ENCODE measurements around the gene RAET1G. TPM values are rescaled to one million over a fixed set of nuclear protein-coding genes. Genes with fewer than 3 reads are reported as not detected.
A peak's percentile ranks its signal among the peaks of the same experiment; 100 is the strongest.
"Not testable (repeated sequence)": the region's sequence is repeated elsewhere in the genome, so short reads cannot be mapped to it uniquely, and the experiment has no call there.

Gene RAET1G
- total RNA-seq, 1 donor from 2014 or later: 4.9 TPM

DNA sequence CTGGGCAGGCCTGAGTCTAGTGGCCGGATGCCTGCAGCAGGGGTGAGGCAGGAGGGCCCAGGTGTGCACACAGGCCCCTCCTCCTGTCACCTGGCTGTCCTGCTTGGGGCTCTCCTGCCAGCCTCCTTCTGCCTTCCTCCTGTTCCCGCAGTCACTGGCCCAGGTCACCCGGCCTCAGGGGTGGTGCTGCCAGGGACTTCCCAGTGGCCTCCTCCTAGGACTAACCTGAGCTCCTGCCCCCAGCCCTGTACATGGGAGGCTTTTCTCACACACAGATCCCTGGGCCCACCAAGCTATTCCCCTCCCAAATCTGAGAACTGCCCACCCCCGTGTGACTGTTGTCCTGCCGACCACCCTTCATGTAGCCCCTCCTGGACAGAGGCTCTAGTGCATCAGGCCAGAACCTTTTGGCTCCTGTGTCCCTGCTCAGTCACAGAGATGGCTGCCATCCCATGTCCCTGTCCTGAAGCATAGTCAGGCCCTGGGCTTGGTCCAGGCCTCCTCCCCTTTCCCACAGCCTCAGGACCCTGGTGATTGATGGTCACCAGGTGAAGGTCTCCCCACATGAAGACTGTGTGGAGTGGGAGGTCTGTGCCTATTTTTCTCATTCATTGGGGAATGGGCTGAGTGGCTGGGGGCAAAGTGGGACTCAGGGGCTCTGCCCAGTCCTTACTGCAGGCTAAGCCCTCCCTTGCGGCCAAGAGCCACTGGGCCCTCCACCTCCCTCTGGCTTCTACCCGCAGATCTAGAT is 39.7 kb upstream of the RAET1G start:
- no peak overlapping the region for H3K27ac ChIP-seq
- no peaks in the 10 kb centered on the region for H3K9me3 ChIP-seq
- DNase-seq (ENCODE audit: extremely low spot score in 2 of 2): peak; percentile 60 to 93
- intact Hi-C loops (cut with DNase I): no loop called here
- H3K4me3 ChIP-seq: peak overlapping the region; percentile 47 to 56
- TF ChIP-seq, protein P1, sequence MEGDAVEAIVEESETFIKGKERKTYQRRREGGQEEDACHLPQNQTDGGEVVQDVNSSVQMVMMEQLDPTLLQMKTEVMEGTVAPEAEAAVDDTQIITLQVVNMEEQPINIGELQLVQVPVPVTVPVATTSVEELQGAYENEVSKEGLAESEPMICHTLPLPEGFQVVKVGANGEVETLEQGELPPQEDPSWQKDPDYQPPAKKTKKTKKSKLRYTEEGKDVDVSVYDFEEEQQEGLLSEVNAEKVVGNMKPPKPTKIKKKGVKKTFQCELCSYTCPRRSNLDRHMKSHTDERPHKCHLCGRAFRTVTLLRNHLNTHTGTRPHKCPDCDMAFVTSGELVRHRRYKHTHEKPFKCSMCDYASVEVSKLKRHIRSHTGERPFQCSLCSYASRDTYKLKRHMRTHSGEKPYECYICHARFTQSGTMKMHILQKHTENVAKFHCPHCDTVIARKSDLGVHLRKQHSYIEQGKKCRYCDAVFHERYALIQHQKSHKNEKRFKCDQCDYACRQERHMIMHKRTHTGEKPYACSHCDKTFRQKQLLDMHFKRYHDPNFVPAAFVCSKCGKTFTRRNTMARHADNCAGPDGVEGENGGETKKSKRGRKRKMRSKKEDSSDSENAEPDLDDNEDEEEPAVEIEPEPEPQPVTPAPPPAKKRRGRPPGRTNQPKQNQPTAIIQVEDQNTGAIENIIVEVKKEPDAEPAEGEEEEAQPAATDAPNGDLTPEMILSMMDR (IDR thresholded peaks at IDR 0.05): no peak
- TF ChIP-seq POLR2A (IDR thresholded peaks at IDR 0.05): no peak
- TF ChIP-seq POLR2AphosphoS5 (IDR thresholded peaks at IDR 0.05; ENCODE audit: insufficient read depth in 1 of 2, low read depth in 1 of 2): no peak
- peaks cover 5% of the 10 kb centered on the region for H3K27me3 ChIP-seq
- peaks cover 28% of the 10 kb centered on the region for H3K4me1 ChIP-seq
- H3K36me3 ChIP-seq: no peaks in the 10 kb centered on the region

GRCh38 chr6:149961728-149962425 is 39.0 kb upstream of the RAET1G start:
- Histone ChIP-seq H3K27ac (no peak overlapping the region), H3K4me3 (no peak overlapping the region), H3K9me3 (no peaks in the 10 kb centered on the region), H3K36me3 (no peaks in the 10 kb centered on the region), H3K27me3 (peaks cover 5% of the 10 kb centered on the region), H3K4me1 (peaks cover 28% of the 10 kb centered on the region)
- peak; percentile 61 to 62 for DNase-seq (ENCODE audit: extremely low spot score in 2 of 2)
- intact Hi-C loops (cut with DNase I): no loop called here
- no peak for TF ChIP-seq POLR2A (IDR thresholded peaks at IDR 0.05)
- TF ChIP-seq POLR2AphosphoS5 (IDR thresholded peaks at IDR 0.05; ENCODE audit: insufficient read depth in 1 of 2, low read depth in 1 of 2): no peak
- TF ChIP-seq, protein P1 (IDR thresholded peaks at IDR 0.05): no peak

GRCh38 chr6:149960488-149960887 is 37.6 kb upstream of the RAET1G start:
- H3K9me3 ChIP-seq: no peaks in the 10 kb centered on the region
- peaks cover 2% of the 10 kb centered on the region for H3K27me3 ChIP-seq
- no peaks in the 10 kb centered on the region for H3K36me3 ChIP-seq
- H3K27ac ChIP-seq: no peak overlapping the region
- H3K4me1 ChIP-seq: peaks cover 27% of the 10 kb centered on the region
- no peak overlapping the region for H3K4me3 ChIP-seq
- DNase-seq (ENCODE audit: extremely low spot score in 2 of 2): peak; percentile 72 to 87
- intact Hi-C loops (cut with DNase I): no loop called here
- no peak for TF ChIP-seq POLR2AphosphoS5 (IDR thresholded peaks at IDR 0.05; ENCODE audit: insufficient read depth in 1 of 2, low read depth in 1 of 2)
- TF ChIP-seq, protein P1 (IDR thresholded peaks at IDR 0.05): no peak
- TF ChIP-seq POLR2A (IDR thresholded peaks at IDR 0.05): no peak

DNA sequence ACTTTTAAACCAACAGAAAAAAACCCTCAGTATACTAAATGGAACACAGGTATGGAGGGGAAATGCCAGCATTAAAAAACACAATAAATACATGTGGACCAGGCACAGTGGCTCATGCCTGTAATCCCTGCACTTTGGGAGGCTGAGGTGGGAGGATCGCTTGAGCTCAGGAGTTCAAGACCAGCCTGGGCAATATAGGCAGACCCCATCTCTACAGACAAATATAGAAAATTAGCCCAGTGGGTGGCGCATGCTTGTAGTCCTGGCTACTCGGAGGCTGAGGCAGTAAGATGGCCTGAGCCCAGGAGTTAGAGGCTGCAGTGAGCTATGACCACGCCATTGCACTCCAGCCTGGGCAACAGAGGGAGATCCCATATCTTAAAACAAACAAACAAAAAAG is 36.9 kb upstream of the RAET1G start:
- DNase-seq (ENCODE audit: extremely low spot score in 2 of 2); H3K27me3 ChIP-seq; H3K4me3 ChIP-seq; H3K9me3 ChIP-seq; intact Hi-C loops (cut with DNase I); H3K27ac ChIP-seq; H3K36me3 ChIP-seq: not testable (repeated sequence)
- H3K4me1 ChIP-seq: peaks cover 20% of the 10 kb centered on the region

DNA sequence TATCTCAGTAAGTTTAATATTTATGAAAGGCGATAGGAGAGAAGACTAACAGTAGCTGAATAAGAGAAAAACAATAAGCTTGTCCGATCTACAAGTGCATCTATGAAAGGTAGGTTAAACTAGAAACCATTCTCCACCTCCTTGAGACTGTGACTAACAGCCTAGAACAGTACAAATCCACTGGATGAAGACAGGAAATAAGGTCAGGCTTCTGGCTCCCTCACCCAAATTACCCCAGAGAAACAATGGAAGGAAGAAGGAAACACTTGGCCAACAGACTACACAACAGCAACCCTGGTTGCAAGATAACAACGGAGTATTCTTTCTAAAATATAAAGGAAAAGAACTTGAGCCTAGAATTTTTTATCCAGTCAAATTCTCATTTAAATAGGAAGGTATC is 35.2 kb upstream of the RAET1G start:
- H3K9me3 ChIP-seq; H3K36me3 ChIP-seq; H3K27me3 ChIP-seq; H3K4me3 ChIP-seq; DNase-seq (ENCODE audit: extremely low spot score in 2 of 2); H3K4me1 ChIP-seq; intact Hi-C loops (cut with DNase I); H3K27ac ChIP-seq: not testable (repeated sequence)

- DNase-seq (ENCODE audit: extremely low spot score in 2 of 2): peak in 1 of 2 donors; percentile 31
- H3K9me3 ChIP-seq, H3K27me3 ChIP-seq: not testable (repeated sequence)
These were observed 32.9 kb upstream of the RAET1G start for GRCh38 chr6:149955654-149956317.

DNA sequence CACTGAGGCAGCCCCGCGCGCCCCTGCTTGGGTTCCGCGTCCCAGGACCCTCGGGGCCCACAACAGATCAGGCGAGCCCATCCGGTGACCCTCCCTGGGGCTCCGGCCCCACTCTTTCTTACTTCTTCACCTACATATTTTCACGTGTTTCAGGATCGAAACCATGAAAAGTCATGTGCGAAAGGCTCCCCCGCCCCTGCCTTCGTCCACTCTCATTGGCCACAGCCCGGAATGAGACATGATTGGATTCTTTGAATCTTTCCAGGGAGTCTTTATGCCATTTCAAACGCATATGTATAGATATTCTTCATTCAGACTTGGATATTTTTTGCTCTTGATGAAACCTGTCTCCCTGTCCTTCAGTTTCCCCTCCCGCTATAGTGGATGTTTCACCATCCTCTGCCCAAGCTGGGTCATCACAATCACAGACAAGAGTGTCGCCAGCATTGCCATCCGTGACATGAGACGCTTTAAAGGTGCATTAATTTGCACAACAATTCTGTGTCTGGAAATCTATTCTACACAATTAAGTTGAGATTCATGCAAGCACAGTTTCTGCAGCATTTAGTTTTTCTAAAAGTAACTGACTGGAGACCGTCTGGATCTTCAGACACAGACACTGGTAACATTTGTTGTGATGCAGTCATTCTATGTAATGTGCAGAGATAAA is 32.2 kb upstream of the RAET1G start:
- DNase-seq (ENCODE audit: extremely low spot score in 2 of 2); H3K36me3 ChIP-seq; intact Hi-C loops (cut with DNase I); H3K4me3 ChIP-seq; H3K9me3 ChIP-seq; H3K27me3 ChIP-seq; H3K27ac ChIP-seq; H3K4me1 ChIP-seq: not testable (repeated sequence)

More at GRCh38 chr6:149955654-149956317, 32.9 kb upstream of the RAET1G start:
- H3K27ac ChIP-seq; H3K36me3 ChIP-seq; intact Hi-C loops (cut with DNase I); H3K4me3 ChIP-seq; H3K4me1 ChIP-seq: not testable (repeated sequence)

- H3K4me1 ChIP-seq; H3K4me3 ChIP-seq; H3K27me3 ChIP-seq; intact Hi-C loops (cut with DNase I); H3K36me3 ChIP-seq; H3K9me3 ChIP-seq; H3K27ac ChIP-seq: not testable (repeated sequence)
- DNase-seq (ENCODE audit: extremely low spot score in 2 of 2): peak in 1 of 2 donors; percentile 22
These were observed 31.5 kb upstream of the RAET1G start for GRCh38 chr6:149954328-149954983.

DNA sequence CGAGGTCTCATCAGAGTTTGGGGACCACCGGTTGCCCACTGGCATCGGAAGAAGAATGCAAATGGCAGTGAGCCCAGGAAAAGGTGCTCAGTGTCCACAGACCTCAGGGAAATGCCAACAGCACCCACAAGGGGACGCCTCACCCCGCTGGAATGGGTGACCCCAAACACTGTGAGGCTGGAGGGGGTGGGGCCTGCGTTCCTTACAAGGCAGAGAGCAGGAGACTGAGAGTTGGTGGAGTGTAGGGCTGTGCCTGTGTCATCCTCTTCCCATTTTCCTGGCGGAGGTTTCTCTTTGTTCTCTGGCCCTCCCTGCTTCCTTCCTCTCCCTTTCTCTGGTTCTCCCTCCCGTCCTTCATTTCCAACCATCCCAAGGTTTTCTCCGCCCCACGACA is 31.0 kb upstream of the RAET1G start:
- H3K27me3 ChIP-seq; H3K4me1 ChIP-seq; DNase-seq (ENCODE audit: extremely low spot score in 2 of 2); H3K36me3 ChIP-seq; H3K4me3 ChIP-seq; H3K27ac ChIP-seq; intact Hi-C loops (cut with DNase I); H3K9me3 ChIP-seq: not testable (repeated sequence)
